HG03342 (cell line): ENCODE measurements around the gene INKA2.

ENCODE experiments used
- ATAC-seq: cut with Tn5 transposase; IDR thresholded peaks from one replicate; pipeline ENCODE4 v1.9.1; 2021; ENCODE audit warnings: mild to moderate bottlenecking, moderate library complexity; ENCODE audit not compliant: unreplicated experiment

INKA2 gene

GRCh38 chr1:111739194-111739924, at the start of gene INKA2:
Gene INKA2, minus strand, starts transcription at chr1:111739395. Its CDS starts 153 bp downstream, at chr1:111739242.
- ATAC-seq = peak; percentile 81

GRCh38 chr1:111786669-111787207, 47.5 kb upstream of the INKA2 start:
- no peak for ATAC-seq

GRCh38 chr1:111784273-111784901, 45.2 kb upstream of the INKA2 start:
- ATAC-seq = no peak

GRCh38 chr1:111779546-111779945, 40.4 kb upstream of the INKA2 start:
- ATAC-seq = no peak

- ATAC-seq = no peak
Observed at GRCh38 chr1:111778541-111779051, 39.4 kb upstream of the INKA2 start.

GRCh38 chr1:111778066-111778465, 38.9 kb upstream of the INKA2 start:
- ATAC-seq = no peak

- no peak for ATAC-seq
Observed at GRCh38 chr1:111777301-111777700, 38.1 kb upstream of the INKA2 start.

- ATAC-seq = no peak
Observed at GRCh38 chr1:111776861-111777260, 37.7 kb upstream of the INKA2 start.

GRCh38 chr1:111776391-111776790, 37.2 kb upstream of the INKA2 start:
- ATAC-seq = no peak

- no peak for ATAC-seq
Observed at GRCh38 chr1:111775966-111776365, 36.8 kb upstream of the INKA2 start.

GRCh38 chr1:111770916-111771315, 31.7 kb upstream of the INKA2 start:
- ATAC-seq = no peak

- ATAC-seq = no peak
Observed at GRCh38 chr1:111769517-111770146, 30.4 kb upstream of the INKA2 start.

GRCh38 chr1:111768625-111769024, 29.4 kb upstream of the INKA2 start:
- ATAC-seq = no peak

GRCh38 chr1:111768023-111768422, 28.8 kb upstream of the INKA2 start:
- no peak for ATAC-seq

GRCh38 chr1:111762332-111762731, 23.1 kb upstream of the INKA2 start:
- ATAC-seq = no peak

- ATAC-seq = no peak
Observed at GRCh38 chr1:111761717-111762116, 22.5 kb upstream of the INKA2 start.

GRCh38 chr1:111758373-111758772, 19.2 kb upstream of the INKA2 start:
- no peak for ATAC-seq

- ATAC-seq = peak; percentile 15
Observed at GRCh38 chr1:111756124-111756513, 16.9 kb upstream of the INKA2 start.

GRCh38 chr1:111755331-111756123, 16.3 kb upstream of the INKA2 start, which contains the start of gene DDX20:
Gene DDX20, plus strand, starts transcription at chr1:111755901. Its CDS starts 24 bp downstream, at chr1:111755925.
- peak; percentile 90 for ATAC-seq

- ATAC-seq = no peak
Observed at GRCh38 chr1:111754984-111755330, 15.8 kb upstream of the INKA2 start.
